ENCODE data around the gene THBS2. TPM values are rescaled to one million over a fixed set of nuclear protein-coding genes. Genes with fewer than 3 reads are reported as not detected.

Gene THBS2
- total RNA-seq, 1 donor from 2014 or later, result 0.13 TPM

DNA sequence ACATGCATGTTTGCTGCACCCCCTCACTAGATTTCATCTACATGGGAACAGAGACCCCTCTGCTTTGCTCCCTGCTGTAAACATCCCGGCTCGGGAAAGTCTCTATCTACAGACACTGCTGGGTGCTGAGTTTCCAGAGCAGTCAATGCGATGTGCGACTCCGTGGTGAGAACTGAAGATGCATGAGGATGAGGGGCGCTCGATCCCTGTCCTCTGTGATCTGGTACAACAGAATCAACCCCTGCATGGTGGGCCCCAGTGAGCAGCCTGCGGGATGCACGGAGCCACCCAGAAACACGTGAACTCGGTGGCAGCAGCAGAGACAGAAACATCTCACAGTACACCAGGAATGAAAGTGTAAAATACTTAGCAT lies 83.1 kb downstream of the THBS2 start:
- no peaks in the 10 kb centered on the region for H3K4me1 ChIP-seq
- Mint-ChIP-seq H3K4me3 (no peak overlapping the region), H3K27me3 (ENCODE audit: insufficient read depth, low read depth) (peaks cover 7% of the 10 kb centered on the region), H3K36me3 (no peaks in the 10 kb centered on the region), H3K27ac (peak overlapping the region; percentile 38), H3K4me1 (peaks cover 10% of the 10 kb centered on the region), H3K9me3 (no peaks in the 10 kb centered on the region)
- no peaks in the 10 kb centered on the region for H3F3A ChIP-seq (ENCODE audit: low read depth)
- H3K4me3 ChIP-seq, result no peak overlapping the region
- H3K27me3 ChIP-seq, result no peaks in the 10 kb centered on the region
- no peak overlapping the region for H3K27ac ChIP-seq
- H3K79me2 ChIP-seq (ENCODE audit: low read depth), result no peaks in the 10 kb centered on the region
- no peak overlapping the region for H3K4me2 ChIP-seq
- TF ChIP-seq EZH2phosphoT487 (IDR thresholded peaks at IDR 0.05), result no peak
- no peak for TF ChIP-seq EZH2 (IDR thresholded peaks at IDR 0.05)
- TF ChIP-seq, protein P1, sequence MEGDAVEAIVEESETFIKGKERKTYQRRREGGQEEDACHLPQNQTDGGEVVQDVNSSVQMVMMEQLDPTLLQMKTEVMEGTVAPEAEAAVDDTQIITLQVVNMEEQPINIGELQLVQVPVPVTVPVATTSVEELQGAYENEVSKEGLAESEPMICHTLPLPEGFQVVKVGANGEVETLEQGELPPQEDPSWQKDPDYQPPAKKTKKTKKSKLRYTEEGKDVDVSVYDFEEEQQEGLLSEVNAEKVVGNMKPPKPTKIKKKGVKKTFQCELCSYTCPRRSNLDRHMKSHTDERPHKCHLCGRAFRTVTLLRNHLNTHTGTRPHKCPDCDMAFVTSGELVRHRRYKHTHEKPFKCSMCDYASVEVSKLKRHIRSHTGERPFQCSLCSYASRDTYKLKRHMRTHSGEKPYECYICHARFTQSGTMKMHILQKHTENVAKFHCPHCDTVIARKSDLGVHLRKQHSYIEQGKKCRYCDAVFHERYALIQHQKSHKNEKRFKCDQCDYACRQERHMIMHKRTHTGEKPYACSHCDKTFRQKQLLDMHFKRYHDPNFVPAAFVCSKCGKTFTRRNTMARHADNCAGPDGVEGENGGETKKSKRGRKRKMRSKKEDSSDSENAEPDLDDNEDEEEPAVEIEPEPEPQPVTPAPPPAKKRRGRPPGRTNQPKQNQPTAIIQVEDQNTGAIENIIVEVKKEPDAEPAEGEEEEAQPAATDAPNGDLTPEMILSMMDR (IDR thresholded peaks at IDR 0.05), result no peak
- H3K9ac ChIP-seq, result no peak overlapping the region
- no peaks in the 10 kb centered on the region for H3K9me3 ChIP-seq (ENCODE audit: low read depth)
- no peaks in the 10 kb centered on the region for H3K36me3 ChIP-seq
- peak overlapping the region; percentile 17 for H2AFZ ChIP-seq (replicated peaks)
- no peak for DNase-seq (ENCODE audit: low spot score)
- no peaks in the 10 kb centered on the region for H4K20me1 ChIP-seq (ENCODE audit: low read depth)

- H3K27ac Mint-ChIP-seq, result peak overlapping the region; percentile 46
- no peaks in the 10 kb centered on the region for H3K9me3 Mint-ChIP-seq
- no peak overlapping the region for H3K27ac ChIP-seq
- H2AFZ ChIP-seq (replicated peaks), result peak overlapping the region; percentile 17
- peaks cover 7% of the 10 kb centered on the region for H3K27me3 Mint-ChIP-seq (ENCODE audit: insufficient read depth, low read depth)
- H3F3A ChIP-seq (ENCODE audit: low read depth), result no peaks in the 10 kb centered on the region
- H3K4me1 ChIP-seq, result no peaks in the 10 kb centered on the region
- no peak for DNase-seq (ENCODE audit: low spot score)
- H3K9me3 ChIP-seq (ENCODE audit: low read depth), result no peaks in the 10 kb centered on the region
- no peaks in the 10 kb centered on the region for H3K27me3 ChIP-seq
- peaks cover 5% of the 10 kb centered on the region for H3K4me1 Mint-ChIP-seq
- no peak overlapping the region for H3K4me3 Mint-ChIP-seq
- no peaks in the 10 kb centered on the region for H4K20me1 ChIP-seq (ENCODE audit: low read depth)
- TF ChIP-seq, protein P1 (IDR thresholded peaks at IDR 0.05), result no peak
- no peaks in the 10 kb centered on the region for H3K36me3 ChIP-seq
- H3K4me3 ChIP-seq, result no peak overlapping the region
- no peaks in the 10 kb centered on the region for H3K79me2 ChIP-seq (ENCODE audit: low read depth)
- H3K9ac ChIP-seq, result no peak overlapping the region
- no peaks in the 10 kb centered on the region for H3K36me3 Mint-ChIP-seq
- no peak overlapping the region for H3K4me2 ChIP-seq
These were observed 83.6 kb downstream of the THBS2 start for GRCh38 chr6:169169941-169170582.

- H3K9me3 ChIP-seq (ENCODE audit: low read depth), result no peaks in the 10 kb centered on the region
- H3K27ac Mint-ChIP-seq, result no peak overlapping the region
- H3K4me1 Mint-ChIP-seq, result peaks cover 5% of the 10 kb centered on the region
- no peak overlapping the region for H3K27ac ChIP-seq
- H3K36me3 ChIP-seq, result no peaks in the 10 kb centered on the region
- H2AFZ ChIP-seq (replicated peaks), result no peak overlapping the region
- no peaks in the 10 kb centered on the region for H3K27me3 ChIP-seq
- no peaks in the 10 kb centered on the region for H3F3A ChIP-seq (ENCODE audit: low read depth)
- no peaks in the 10 kb centered on the region for H3K4me1 ChIP-seq
- no peaks in the 10 kb centered on the region for H3K9me3 Mint-ChIP-seq
- TF ChIP-seq, protein P1 (IDR thresholded peaks at IDR 0.05), result no peak
- TF ChIP-seq EZH2 (IDR thresholded peaks at IDR 0.05) (no peak), EZH2phosphoT487 (IDR thresholded peaks at IDR 0.05) (no peak)
- H3K4me3 ChIP-seq, result no peak overlapping the region
- H3K36me3 Mint-ChIP-seq, result no peaks in the 10 kb centered on the region
- H3K79me2 ChIP-seq (ENCODE audit: low read depth), result no peaks in the 10 kb centered on the region
- no peak for DNase-seq (ENCODE audit: low spot score)
- H3K27me3 Mint-ChIP-seq (ENCODE audit: insufficient read depth, low read depth), result peaks cover 7% of the 10 kb centered on the region
- no peaks in the 10 kb centered on the region for H4K20me1 ChIP-seq (ENCODE audit: low read depth)
- no peak overlapping the region for H3K4me3 Mint-ChIP-seq
- no peak overlapping the region for H3K9ac ChIP-seq
- H3K4me2 ChIP-seq, result no peak overlapping the region
These were observed 84.3 kb downstream of the THBS2 start for GRCh38 chr6:169169375-169169774.
